GM12878 (cell line): ENCODE measurements around the gene ADGRB2.

Experiments used
- CBX5 ChIP-seq: sonication (generic); IDR thresholded peaks from 2 replicates; pipeline ENCODE4 v1.6.1; 2016; ENCODE audit warnings: low read depth, moderate library complexity, mild to moderate bottlenecking, inconsistent platforms
- CEBPZ ChIP-seq: fragments of 150-350 bp; IDR thresholded peaks from 2 replicates; pipeline ENCODE4 v1.6.1; 2016; ENCODE audit warnings: low read depth, low read length
- CTCF ChIP-seq, 3 experiments: IDR thresholded peaks in 2 of 3; conservative IDR thresholded peaks in 1 of 3; 2 replicates each; pipeline ENCODE4 v1.5.1; 2011; ENCODE audit warnings: low read depth in 3 of 3, low read length in 3 of 3, mild to moderate bottlenecking in 3 of 3, control low read depth in 2 of 3, moderate library complexity in 2 of 3, inconsistent platforms in 1 of 3, mixed read lengths in 1 of 3; ENCODE audit not compliant: control insufficient read depth in 2 of 3, insufficient read depth in 1 of 3; ENCODE audit errors: extremely low read depth in 1 of 3
- EZH2 ChIP-seq: IDR thresholded peaks from 2 replicates; pipeline ENCODE4 v1.6.1; 2012; ENCODE audit warnings: low read depth, mild to moderate bottlenecking, control low read depth, inconsistent platforms, low read length, borderline replicate concordance; ENCODE audit not compliant: control insufficient read depth
- FOXK2 ChIP-seq: fragments of 450-650 bp; IDR thresholded peaks from 2 replicates; pipeline ENCODE4 v1.6.1; 2017; ENCODE audit warnings: mild to moderate bottlenecking, moderate library complexity
- IKZF1 ChIP-seq: fragments of 450-650 bp; conservative IDR thresholded peaks from 2 replicates; pipeline ENCODE4 v1.6.1; 2017; ENCODE audit warnings: antibody characterized with exemption, mild to moderate bottlenecking
- POLR2A ChIP-seq: IDR thresholded peaks from 2 replicates; pipeline ENCODE4 v1.6.1; 2011; ENCODE audit warnings: low read depth, mild to moderate bottlenecking, low read length
- POLR2AphosphoS5 ChIP-seq: IDR thresholded peaks from 2 replicates; pipeline ENCODE4 v1.6.1; 2011; ENCODE audit warnings: mild to moderate bottlenecking, low read length, inconsistent platforms
- SREBF2 ChIP-seq: IDR thresholded peaks from 2 replicates; pipeline ENCODE4 v1.6.1; 2012; ENCODE audit warnings: mild to moderate bottlenecking, low read length
- YY1 ChIP-seq: IDR thresholded peaks from 2 replicates; pipeline ENCODE4 v1.6.1; 2011; ENCODE audit warnings: low read depth, mild to moderate bottlenecking, low read length
- ZNF274 ChIP-seq: IDR thresholded peaks from one replicate; pipeline ENCODE4 v1.8.0; 2011; ENCODE audit not compliant: insufficient read length, insufficient read depth
- ZNF592 ChIP-seq: fragments of 450-650 bp; IDR thresholded peaks from 2 replicates; pipeline ENCODE4 v1.6.1; 2017; ENCODE audit warnings: mild to moderate bottlenecking, moderate library complexity
- TF ChIP-seq, protein P1 (sequence below): IDR thresholded peaks from 2 replicates; pipeline ENCODE4 v1.6.1; 2012; ENCODE audit warnings: low read depth, low read length, improper control_type of control experiment

DNA sequence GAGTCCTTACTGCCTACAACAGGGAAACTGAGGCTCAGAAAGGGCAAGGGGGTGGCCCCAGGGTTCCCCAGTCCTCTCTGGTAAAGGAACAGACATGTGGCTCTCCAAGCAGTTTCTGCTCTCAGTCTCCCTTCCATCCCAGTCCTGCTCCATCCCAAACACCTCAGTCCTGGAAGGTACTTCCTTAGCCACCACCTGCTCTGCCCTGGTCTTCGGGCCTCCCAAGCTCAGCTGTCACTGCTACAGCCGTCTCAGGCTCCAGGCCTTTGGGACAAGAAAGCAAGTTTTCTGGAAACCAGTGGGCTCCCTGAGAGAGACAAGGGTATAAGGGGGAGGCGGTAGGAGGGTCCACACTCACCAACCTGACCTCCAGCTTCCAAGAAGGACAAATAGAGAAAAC is 23.1 kb upstream of the ADGRB2 start:
- TF ChIP-seq ZNF592: no peak
- TF ChIP-seq CTCF (IDR thresholded peaks at IDR 0.05 in 2 of 3, conservative IDR thresholded peaks at IDR 0.05 in 1 of 3; ENCODE audit: control insufficient read depth in 2 of 3, extremely low read depth in 1 of 3, insufficient read depth in 1 of 3, low read depth in 3 of 3, low read length in 3 of 3): no peak
- TF ChIP-seq POLR2AphosphoS5: no peak
- TF ChIP-seq CEBPZ: no peak
- no peak for TF ChIP-seq EZH2
- no peak for TF ChIP-seq IKZF1
- no peak for TF ChIP-seq CBX5
- no peak for TF ChIP-seq YY1
- no peak for TF ChIP-seq ZNF274
- TF ChIP-seq POLR2A: no peak
- no peak for TF ChIP-seq FOXK2
- no peak for TF ChIP-seq SREBF2
- TF ChIP-seq, protein P1, sequence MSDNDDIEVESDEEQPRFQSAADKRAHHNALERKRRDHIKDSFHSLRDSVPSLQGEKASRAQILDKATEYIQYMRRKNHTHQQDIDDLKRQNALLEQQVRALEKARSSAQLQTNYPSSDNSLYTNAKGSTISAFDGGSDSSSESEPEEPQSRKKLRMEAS: no peak
